Adrenal gland (tissue), 5 donors: ENCODE measurements around the gene ITGA11.

Experiments used
- POLR2A ChIP-seq, 2 donors: fragments of 450-650 bp; IDR thresholded peaks; one replicate each; pipeline ENCODE4 v1.6.1; 2017; ENCODE audit warnings: antibody characterized with exemption in 2 of 2, mild to moderate bottlenecking in 2 of 2, moderate library complexity in 1 of 2
- TF ChIP-seq, protein P1 (sequence below), 6 experiments: fragments of 450-650 bp in 4 of 6; fragments of 200-600 bp in 2 of 6; sonication (generic) in 1 of 6; IDR thresholded peaks; 1 replicate in 5 of 6; 2 replicates in 1 of 6; pipeline versions ENCODE4 v1.5.1 to v1.8.0; 2016 to 2021; ENCODE audit warnings: antibody characterized with exemption in 6 of 6, mild to moderate bottlenecking in 2 of 6, moderate library complexity in 1 of 6
- donor health status: DM: no; HTN: no; CAD: no.

- TF ChIP-seq, protein P1, sequence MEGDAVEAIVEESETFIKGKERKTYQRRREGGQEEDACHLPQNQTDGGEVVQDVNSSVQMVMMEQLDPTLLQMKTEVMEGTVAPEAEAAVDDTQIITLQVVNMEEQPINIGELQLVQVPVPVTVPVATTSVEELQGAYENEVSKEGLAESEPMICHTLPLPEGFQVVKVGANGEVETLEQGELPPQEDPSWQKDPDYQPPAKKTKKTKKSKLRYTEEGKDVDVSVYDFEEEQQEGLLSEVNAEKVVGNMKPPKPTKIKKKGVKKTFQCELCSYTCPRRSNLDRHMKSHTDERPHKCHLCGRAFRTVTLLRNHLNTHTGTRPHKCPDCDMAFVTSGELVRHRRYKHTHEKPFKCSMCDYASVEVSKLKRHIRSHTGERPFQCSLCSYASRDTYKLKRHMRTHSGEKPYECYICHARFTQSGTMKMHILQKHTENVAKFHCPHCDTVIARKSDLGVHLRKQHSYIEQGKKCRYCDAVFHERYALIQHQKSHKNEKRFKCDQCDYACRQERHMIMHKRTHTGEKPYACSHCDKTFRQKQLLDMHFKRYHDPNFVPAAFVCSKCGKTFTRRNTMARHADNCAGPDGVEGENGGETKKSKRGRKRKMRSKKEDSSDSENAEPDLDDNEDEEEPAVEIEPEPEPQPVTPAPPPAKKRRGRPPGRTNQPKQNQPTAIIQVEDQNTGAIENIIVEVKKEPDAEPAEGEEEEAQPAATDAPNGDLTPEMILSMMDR (IDR thresholded peaks at IDR 0.05), result no peak
- no peak for TF ChIP-seq POLR2A (IDR thresholded peaks at IDR 0.05)
Observed at GRCh38 chr15:68371851-68372250, 60.1 kb downstream of the ITGA11 start.
